Medulla oblongata (tissue), 1 donor: ENCODE measurements around the gene DYSF.

Experiments
- DNase-seq: peaks from one replicate; pipeline ENCODE4 v3.0.0-alpha.2; 2015; ENCODE audit errors: extremely low spot score

DYSF gene

GRCh38 chr2:71691747-71692441 lies 238.5 kb downstream of the DYSF start:
- no peak for DNase-seq

GRCh38 chr2:71692621-71693277 lies 239.4 kb downstream of the DYSF start:
- DNase-seq, result no peak

- DNase-seq, result no peak
Measured at GRCh38 chr2:71693286-71694270, 240.2 kb downstream of the DYSF start.

GRCh38 chr2:71694501-71695234 lies 241.3 kb downstream of the DYSF start:
- no peak for DNase-seq

GRCh38 chr2:71695235-71696120 lies 242.1 kb downstream of the DYSF start:
- DNase-seq, result no peak

GRCh38 chr2:71696381-71696780 lies 243.0 kb downstream of the DYSF start:
- DNase-seq, result no peak

- DNase-seq, result no peak
Measured at GRCh38 chr2:71697106-71698004, 244.0 kb downstream of the DYSF start.

- DNase-seq, result no peak
Measured at GRCh38 chr2:71699428-71699827, 246.1 kb downstream of the DYSF start.

GRCh38 chr2:71700041-71700657 lies 246.8 kb downstream of the DYSF start:
- no peak for DNase-seq

GRCh38 chr2:71700658-71701397 lies 247.5 kb downstream of the DYSF start:
- peak; percentile 91 for DNase-seq

GRCh38 chr2:71702071-71702970 lies 249.0 kb downstream of the DYSF start:
- DNase-seq, result no peak

- peak; percentile 12 for DNase-seq
Measured at GRCh38 chr2:71702971-71703898, 249.9 kb downstream of the DYSF start.

GRCh38 chr2:71704131-71704561 lies 250.8 kb downstream of the DYSF start:
- no peak for DNase-seq

GRCh38 chr2:71704688-71705087 lies 251.3 kb downstream of the DYSF start:
- DNase-seq, result no peak

- DNase-seq, result no peak
Measured at GRCh38 chr2:71705171-71705960, 252.0 kb downstream of the DYSF start.
